DND-41 (cell line): ENCODE measurements around the gene KRTAP22-2.

Source experiments
- ATAC-seq: fragments of 200-7000 bp; cut with Tn5 transposase; 3 replicates; pipeline ENCODE4 v1.9.1; 2021; ENCODE audit warnings: low read depth; ENCODE audit not compliant: insufficient read depth
- DNase-seq: peaks from one replicate; pipeline ENCODE4 v3.0.0-alpha.2; 2020
- H2AFZ ChIP-seq: 2 replicates; pipeline ENCODE4 v1.6.0; 2012; ENCODE audit warnings: low read depth, low read length
- H3K27ac ChIP-seq: 2 replicates; pipeline ENCODE4 v1.5.1; 2012; ENCODE audit warnings: low read length, inconsistent platforms
- H3K27me3 ChIP-seq: fragments of 200-600 bp; sonication (generic); 2 replicates; pipeline ENCODE4 v1.6.0; 2012; ENCODE audit warnings: low read length, mild to moderate bottlenecking, inconsistent platforms; ENCODE audit not compliant: insufficient read depth, poor library complexity
- H3K36me3 ChIP-seq: 2 replicates; pipeline ENCODE4 v1.5.1; 2012; ENCODE audit warnings: low read length, inconsistent platforms; ENCODE audit not compliant: insufficient read depth
- H3K4me1 ChIP-seq: 2 replicates; pipeline ENCODE4 v1.5.1; 2012; ENCODE audit warnings: mild to moderate bottlenecking, low read length; ENCODE audit not compliant: insufficient read depth
- H3K4me2 ChIP-seq: 2 replicates; pipeline ENCODE4 v1.6.0; 2012; ENCODE audit warnings: mild to moderate bottlenecking, moderate library complexity, low read length, inconsistent platforms; ENCODE audit not compliant: insufficient read depth
- H3K4me3 ChIP-seq, 2 experiments: fragments of 200-600 bp in 1 of 2; shearing (Covaris generic) in 1 of 2; 2 replicates each; pipeline ENCODE4 v1.5.1; 2012 to 2016; ENCODE audit warnings: inconsistent platforms in 2 of 2, low read length in 2 of 2, mild to moderate bottlenecking in 2 of 2, low read depth in 1 of 2, moderate library complexity in 1 of 2
- H3K79me2 ChIP-seq: 2 replicates; pipeline ENCODE4 v1.6.0; 2012; ENCODE audit warnings: low read length, inconsistent platforms; ENCODE audit not compliant: insufficient read depth
- H3K9ac ChIP-seq: 2 replicates; pipeline ENCODE4 v1.6.0; 2012; ENCODE audit warnings: low read depth, mild to moderate bottlenecking, inconsistent platforms, low read length, moderate library complexity
- H3K9me3 ChIP-seq: 2 replicates; pipeline ENCODE4 v1.5.1; 2012; ENCODE audit warnings: low read length, moderate library complexity, mild to moderate bottlenecking, inconsistent platforms; ENCODE audit not compliant: insufficient read depth, severe bottlenecking
- H4K20me1 ChIP-seq: 2 replicates; pipeline ENCODE4 v1.6.0; 2012; ENCODE audit warnings: low read length; ENCODE audit not compliant: insufficient read depth
- CTCF ChIP-seq: IDR thresholded peaks from 2 replicates; pipeline ENCODE4 v1.5.1; 2012; ENCODE audit warnings: borderline replicate concordance, low read length, moderate library complexity, mild to moderate bottlenecking; ENCODE audit not compliant: poor library complexity, severe bottlenecking; ENCODE audit errors: extremely low read depth
- EZH2 ChIP-seq: IDR thresholded peaks from 3 replicates; pipeline ENCODE4 v1.6.1; 2012; ENCODE audit warnings: borderline replicate concordance, low read depth, mild to moderate bottlenecking, moderate library complexity, low read length, inconsistent platforms; ENCODE audit not compliant: severe bottlenecking

Gene KRTAP22-2

DNA sequence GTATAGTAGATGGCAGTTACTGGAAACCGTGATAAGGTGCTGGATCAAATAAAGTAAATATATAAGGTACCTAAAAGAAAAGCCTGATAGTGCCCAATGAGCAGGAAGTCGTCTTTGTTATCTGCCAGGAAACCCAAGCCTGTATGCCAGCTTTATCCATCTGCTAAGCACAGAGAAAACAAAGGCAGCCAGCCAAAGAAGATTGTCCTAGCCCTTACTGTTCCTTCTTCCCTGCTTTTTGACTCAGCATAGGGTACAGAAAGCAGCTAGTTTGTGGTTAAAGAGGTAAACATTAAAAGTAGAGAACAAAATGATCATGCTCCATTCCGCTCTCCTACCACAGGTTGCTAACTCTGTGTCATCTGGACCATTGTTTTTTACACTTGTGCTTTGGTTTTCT is 10.1 kb downstream of the KRTAP22-2 start:
- H3K9ac ChIP-seq: no peak overlapping the region
- no peaks in the 10 kb centered on the region for H3K79me2 ChIP-seq
- no peak for DNase-seq
- H3K4me1 ChIP-seq: no peaks in the 10 kb centered on the region
- no peak overlapping the region for H3K4me3 ChIP-seq
- H3K36me3 ChIP-seq: no peaks in the 10 kb centered on the region
- H3K27me3 ChIP-seq: no peaks in the 10 kb centered on the region
- H4K20me1 ChIP-seq: no peaks in the 10 kb centered on the region
- ATAC-seq: no peak
- no peak for TF ChIP-seq EZH2
- TF ChIP-seq CTCF: no peak
- H2AFZ ChIP-seq: no peak overlapping the region
- no peak overlapping the region for H3K4me2 ChIP-seq
- no peaks in the 10 kb centered on the region for H3K9me3 ChIP-seq
- H3K27ac ChIP-seq: no peak overlapping the region

GRCh38 chr21:30579346-30579745 is 10.9 kb downstream of the KRTAP22-2 start:
- no peak overlapping the region for H3K4me2 ChIP-seq
- DNase-seq: no peak
- no peak overlapping the region for H2AFZ ChIP-seq
- no peaks in the 10 kb centered on the region for H3K27me3 ChIP-seq
- H4K20me1 ChIP-seq: no peaks in the 10 kb centered on the region
- TF ChIP-seq CTCF (no peak), EZH2 (no peak)
- H3K27ac ChIP-seq: no peak overlapping the region
- H3K79me2 ChIP-seq: no peaks in the 10 kb centered on the region
- no peaks in the 10 kb centered on the region for H3K36me3 ChIP-seq
- H3K4me3 ChIP-seq: no peak overlapping the region
- no peak overlapping the region for H3K9ac ChIP-seq
- no peaks in the 10 kb centered on the region for H3K4me1 ChIP-seq
- no peak for ATAC-seq
- no peaks in the 10 kb centered on the region for H3K9me3 ChIP-seq

DNA sequence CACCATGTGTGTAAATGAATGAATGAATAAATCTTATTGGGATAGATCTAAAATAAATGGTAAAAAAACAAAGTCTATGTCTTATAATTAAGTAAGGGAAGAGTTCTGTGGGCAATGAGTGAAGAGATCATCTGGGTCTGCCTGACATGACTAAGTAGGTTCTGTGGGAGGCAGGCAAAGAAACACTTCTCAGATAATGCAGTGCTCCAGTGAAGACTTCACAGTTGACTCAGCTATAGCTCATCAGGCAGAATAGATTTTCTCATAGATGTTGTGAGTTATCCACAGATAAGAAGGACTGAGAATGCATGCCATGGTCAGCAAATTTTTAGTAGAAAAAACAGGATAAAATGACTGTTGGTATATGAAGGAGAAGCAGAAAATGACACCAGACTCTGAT is 12.4 kb downstream of the KRTAP22-2 start:
- Histone ChIP-seq H3K9ac (no peak overlapping the region), H3K79me2 (no peaks in the 10 kb centered on the region), H3K27me3 (no peaks in the 10 kb centered on the region), H3K36me3 (no peaks in the 10 kb centered on the region), H3K27ac (no peak overlapping the region), H4K20me1 (no peaks in the 10 kb centered on the region), H3K4me3 (no peak overlapping the region), H3K4me1 (no peaks in the 10 kb centered on the region), H3K9me3 (no peaks in the 10 kb centered on the region), H3K4me2 (no peak overlapping the region), H2AFZ (no peak overlapping the region)
- DNase-seq (no peak), ATAC-seq (no peak)
- no peak for TF ChIP-seq EZH2
- no peak for TF ChIP-seq CTCF

GRCh38 chr21:30567617-30568016 is 22.6 kb downstream of the KRTAP22-2 start:
- no peaks in the 10 kb centered on the region for H3K27me3 ChIP-seq
- H3K27ac ChIP-seq: no peak overlapping the region
- no peaks in the 10 kb centered on the region for H3K4me1 ChIP-seq
- TF ChIP-seq CTCF: no peak
- TF ChIP-seq EZH2: no peak
- H3K4me2 ChIP-seq: no peak overlapping the region
- H3K36me3 ChIP-seq: no peaks in the 10 kb centered on the region
- no peak overlapping the region for H3K9ac ChIP-seq
- H2AFZ ChIP-seq: no peak overlapping the region
- H3K9me3 ChIP-seq: no peaks in the 10 kb centered on the region
- no peak for DNase-seq
- H3K79me2 ChIP-seq: no peaks in the 10 kb centered on the region
- ATAC-seq: no peak
- H3K4me3 ChIP-seq: no peak overlapping the region
- H4K20me1 ChIP-seq: no peaks in the 10 kb centered on the region
